Activated CD8-positive, alpha-beta T cell treated with anti-CD3 and anti-CD28 coated beads, Interleukin-2, amount 10 ng/mL, durations not matched to agents 7 days and 5 days (primary cell): Measurements from ENCODE around the gene TCP1. TPM values are rescaled to one million over a fixed set of nuclear protein-coding genes. Genes with fewer than 3 reads are reported as not detected.

Experiments used
- ATAC-seq: fragments of 150-1000 bp; cut with Tn5 transposase; one replicate; pipeline ENCODE4 v1.10.0; 2021; ENCODE audit warnings: moderate library complexity
- CTCF ChIA-PET: fragments of 350-600 bp; sonication (Branson Sonifier 250); formaldehyde crosslinking; loops from one replicate; lab custom pipeline; 2021; ENCODE audit warnings: antibody characterized with exemption; lab: Charles Lee
- POLR2A ChIA-PET: fragments of 350-600 bp; sonication (Branson Sonifier 250); formaldehyde crosslinking; loops from one replicate; lab custom pipeline; 2021; ENCODE audit warnings: antibody characterized with exemption; lab: Charles Lee
- DNase-seq: peaks from one replicate; pipeline ENCODE4 v3.0.0-alpha.2; 2020
- H3K27ac Mint-ChIP-seq: one replicate; pipeline ENCODE4 v1.8.0; 2021; ENCODE audit warnings: mild to moderate bottlenecking, mixed read lengths
- H3K27me3 Mint-ChIP-seq: one replicate; pipeline ENCODE4 v1.8.0; 2021; ENCODE audit warnings: low read depth, mixed read lengths
- H3K36me3 Mint-ChIP-seq: one replicate; pipeline ENCODE4 v1.8.0; 2021; ENCODE audit warnings: low read depth, mixed read lengths
- H3K4me1 Mint-ChIP-seq: one replicate; pipeline ENCODE4 v1.8.0; 2021; ENCODE audit warnings: low read depth, mixed read lengths
- H3K4me3 Mint-ChIP-seq: one replicate; pipeline ENCODE4 v1.8.0; 2021; ENCODE audit warnings: mild to moderate bottlenecking, mixed read lengths
- H3K9me3 Mint-ChIP-seq: one replicate; pipeline ENCODE4 v1.8.0; 2022; ENCODE audit warnings: mixed read lengths; ENCODE audit not compliant: insufficient read depth
- total RNA-seq, 2 experiments: library from RNA; stranded (reverse); gene quantifications; one replicate each; pipeline ENCODE4 v1.2.3, GENCODE V29; 2021

TCP1 gene
- total RNA-seq, 2 experiments from 2014 or later, result 263 to 277 TPM

GRCh38 chr6:159762681-159763293 lies 26.6 kb downstream of the TCP1 start:
- Mint-ChIP-seq H3K27me3 (no peaks in the 10 kb centered on the region), H3K4me3 (peak overlapping the region; percentile 94), H3K9me3 (no peaks in the 10 kb centered on the region), H3K36me3 (peaks cover 56% of the 10 kb centered on the region), H3K4me1 (peaks cover 39% of the 10 kb centered on the region), H3K27ac (peak overlapping the region; percentile 96)
- DNase-seq (peak; percentile 38), ATAC-seq (peak; percentile 5)
- CTCF ChIA-PET, result interaction anchor here (1.0 to 1.1 kb wide), 2 partner anchors 10 to 27 kb away, joined by 3 read pairs; partner anchors contain the start of gene MRPL18
- POLR2A ChIA-PET, result interaction anchor here (0.9 to 3.0 kb wide), 4 partner anchors 20 to 253 kb away, joined by 3 to 20 read pairs (median 10); partner anchors contain the start of genes MRPL18, TCP1 and WTAP

GRCh38 chr6:159761873-159762680 lies 27.3 kb downstream of the TCP1 start, which contains the start of gene ACAT2:
TSS of gene ACAT2 (plus strand) at chr6:159762045. CDS start at chr6:159762088, 43 bp downstream.
- ATAC-seq (peak; percentile 97), DNase-seq (peak; percentile 95)
- Mint-ChIP-seq H3K4me1 (peaks cover 39% of the 10 kb centered on the region), H3K9me3 (no peaks in the 10 kb centered on the region), H3K36me3 (peaks cover 55% of the 10 kb centered on the region), H3K27ac (peak within 1 kb of the TSS; percentile 96), H3K4me3 (peak within 1 kb of the TSS; percentile 94), H3K27me3 (no peaks in the 10 kb centered on the region)
- POLR2A ChIA-PET, result interaction anchor here (0.6 to 1.9 kb wide), 9 partner anchors 10 to 685 kb away, joined by 3 to 37 read pairs (median 4); partner anchors contain the start of genes MRPL18, TCP1 and WTAP
- CTCF ChIA-PET, result interaction anchor here (0.7 to 1.7 kb wide), 3 partner anchors 25 to 91 kb away, joined by 3 read pairs; partner anchors contain the start of gene WTAP

- ATAC-seq (peak; percentile 7), DNase-seq (peak; percentile 43)
- POLR2A ChIA-PET, result interaction anchor here (0.7 to 1.9 kb wide), 7 partner anchors 8 to 254 kb away, joined by 3 to 37 read pairs (median 5); partner anchors contain the start of genes MRPL18, TCP1 and WTAP
- no peaks in the 10 kb centered on the region for H3K27me3 Mint-ChIP-seq
- peaks cover 37% of the 10 kb centered on the region for H3K4me1 Mint-ChIP-seq
- no peaks in the 10 kb centered on the region for H3K9me3 Mint-ChIP-seq
- peaks cover 51% of the 10 kb centered on the region for H3K36me3 Mint-ChIP-seq
- peak overlapping the region; percentile 96 for H3K27ac Mint-ChIP-seq
- peak overlapping the region; percentile 94 for H3K4me3 Mint-ChIP-seq
- CTCF ChIA-PET, result interaction anchor here (0.7 to 1.7 kb wide), 7 partner anchors 26 to 92 kb away, joined by 3 read pairs; partner anchors contain the start of gene WTAP
These were observed 28.1 kb downstream of the TCP1 start for GRCh38 chr6:159761129-159761872.

GRCh38 chr6:159760602-159761057 lies 28.8 kb downstream of the TCP1 start:
- ATAC-seq (no peak), DNase-seq (no peak)
- peak overlapping the region; percentile 94 for H3K4me3 Mint-ChIP-seq
- H3K27me3 Mint-ChIP-seq, result no peaks in the 10 kb centered on the region
- no peaks in the 10 kb centered on the region for H3K9me3 Mint-ChIP-seq
- peaks cover 33% of the 10 kb centered on the region for H3K4me1 Mint-ChIP-seq
- ChIA-PET CTCF (interaction anchor here (0.8 to 2.2 kb wide), 9 partner anchors 12 to 93 kb away, joined by 3 to 4 read pairs (median 3); partner anchors contain the start of gene WTAP), POLR2A (interaction anchor here (0.9 to 1.9 kb wide), 3 partner anchors 9 to 32 kb away, joined by 3 to 37 read pairs (median 33); partner anchors contain the start of genes MRPL18, TCP1 and WTAP)
- H3K27ac Mint-ChIP-seq, result peak overlapping the region; percentile 96
- H3K36me3 Mint-ChIP-seq, result peaks cover 54% of the 10 kb centered on the region

- peak overlapping the region; percentile 4 for H3K27ac Mint-ChIP-seq
- DNase-seq (no peak), ATAC-seq (no peak)
- POLR2A ChIA-PET, result interaction anchor here (0.7 to 1.2 kb wide), 3 partner anchors 30 to 1747 kb away, joined by 3 to 9 read pairs (median 6); partner anchors contain the start of genes MRPL18, TCP1 and WTAP
- CTCF ChIA-PET, result interaction anchor here (0.6 to 2.2 kb wide), 4 partner anchors 11 to 68 kb away, joined by 3 to 4 read pairs (median 4); partner anchors contain the start of gene WTAP
- no peaks in the 10 kb centered on the region for H3K9me3 Mint-ChIP-seq
- peaks cover 30% of the 10 kb centered on the region for H3K4me1 Mint-ChIP-seq
- H3K27me3 Mint-ChIP-seq, result no peaks in the 10 kb centered on the region
- peaks cover 57% of the 10 kb centered on the region for H3K36me3 Mint-ChIP-seq
- H3K4me3 Mint-ChIP-seq, result no peak overlapping the region
These were observed 29.8 kb downstream of the TCP1 start for GRCh38 chr6:159759645-159760044.

GRCh38 chr6:159758031-159759001 lies 31.1 kb downstream of the TCP1 start:
- peak overlapping the region; percentile 4 for H3K27ac Mint-ChIP-seq
- peaks cover 26% of the 10 kb centered on the region for H3K4me1 Mint-ChIP-seq
- no peak for DNase-seq
- no peaks in the 10 kb centered on the region for H3K9me3 Mint-ChIP-seq
- ATAC-seq, result no peak
- H3K4me3 Mint-ChIP-seq, result no peak overlapping the region
- peaks cover 62% of the 10 kb centered on the region for H3K36me3 Mint-ChIP-seq
- ChIA-PET POLR2A (no interaction called here), CTCF (interaction anchor here (2.2 kb wide), 1 partner anchor 67 kb away, joined by 4 read pairs; no protein-coding TSS in a partner anchor)
- H3K27me3 Mint-ChIP-seq, result no peaks in the 10 kb centered on the region

- Mint-ChIP-seq H3K4me3 (no peak overlapping the region), H3K9me3 (no peaks in the 10 kb centered on the region), H3K27me3 (no peaks in the 10 kb centered on the region), H3K4me1 (peaks cover 20% of the 10 kb centered on the region), H3K27ac (no peak overlapping the region), H3K36me3 (peaks cover 64% of the 10 kb centered on the region)
- DNase-seq (no peak), ATAC-seq (no peak)
- POLR2A ChIA-PET, result no interaction called here
- CTCF ChIA-PET, result no interaction called here
These were observed 32.9 kb downstream of the TCP1 start for GRCh38 chr6:159756508-159756907.

- Mint-ChIP-seq H3K4me1 (peaks cover 8% of the 10 kb centered on the region), H3K36me3 (peaks cover 64% of the 10 kb centered on the region), H3K4me3 (no peak overlapping the region), H3K27me3 (no peaks in the 10 kb centered on the region), H3K9me3 (no peaks in the 10 kb centered on the region), H3K27ac (peak overlapping the region; percentile 27)
- ATAC-seq (no peak), DNase-seq (no peak)
- CTCF ChIA-PET, result interaction anchor here (0.9 kb wide), 1 partner anchor 14 kb away, joined by 4 read pairs; no protein-coding TSS in a partner anchor
- POLR2A ChIA-PET, result no interaction called here
These were observed 34.2 kb downstream of the TCP1 start for GRCh38 chr6:159754959-159755914.

GRCh38 chr6:159754401-159754800 lies 35.0 kb downstream of the TCP1 start:
- no peaks in the 10 kb centered on the region for H3K9me3 Mint-ChIP-seq
- peaks cover 3% of the 10 kb centered on the region for H3K4me1 Mint-ChIP-seq
- DNase-seq, result no peak
- H3K4me3 Mint-ChIP-seq, result no peak overlapping the region
- no peak overlapping the region for H3K27ac Mint-ChIP-seq
- ChIA-PET CTCF (interaction anchor here (0.9 kb wide), 1 partner anchor 13 kb away, joined by 4 read pairs; no protein-coding TSS in a partner anchor), POLR2A (no interaction called here)
- no peaks in the 10 kb centered on the region for H3K27me3 Mint-ChIP-seq
- no peak for ATAC-seq
- H3K36me3 Mint-ChIP-seq, result peaks cover 67% of the 10 kb centered on the region
